HCT116 (cell line): ENCODE results near the gene OR4F6. TPM values are rescaled to one million over a fixed set of nuclear protein-coding genes. Genes with fewer than 3 reads are reported as not detected.

Experiments
- ATAC-seq: fragments of 200-7000 bp; cut with Tn5 transposase; 2 replicates; pipeline ENCODE4 v1.9.1; 2020; ENCODE audit warnings: mild to moderate bottlenecking, moderate library complexity
- BruUV-seq: library from RNA; stranded (reverse); fragments of 400-500 nt; replicated peaks from 2 replicates; lab custom pipeline; 2021; lab: Mats Ljungman, UMichigan
- CTCF ChIA-PET: fragments of 300-600 bp; sonication (Branson Sonifier 250); formaldehyde crosslinking; loops from one replicate; lab custom pipeline; 2021; ENCODE audit warnings: antibody characterized with exemption; lab: Charles Lee
- POLR2A ChIA-PET: fragments of 300-600, 350-600 bp; sonication (Branson Sonifier 250); formaldehyde crosslinking; loops from one replicate; lab custom pipeline; 2021; ENCODE audit warnings: antibody characterized with exemption; lab: Charles Lee
- RAD21 ChIA-PET, 2 experiments: fragments of 300-600 bp; sonication (Branson Sonifier 250); formaldehyde crosslinking; loops; one replicate each; lab custom pipeline; 2023; ENCODE audit warnings: low total read pairs in 2 of 2; ENCODE audit not compliant: uncharacterized antibody in 2 of 2, unreplicated experiment in 2 of 2, low non-redundant PET in 1 of 2; lab: Charles Lee
- DNase-seq: peaks from one replicate; pipeline ENCODE4 v3.0.0-alpha.2; 2010; ENCODE audit warnings: low read depth, low spot score
- H2AFZ ChIP-seq: fragments of 200-600 bp; shearing (Covaris generic), sonication (generic); 2 replicates; pipeline ENCODE4 v1.6.1; 2017; ENCODE audit warnings: low read depth, mixed run types, mixed read lengths, antibody characterized with exemption, low read length; ENCODE audit not compliant: poor library complexity, severe bottlenecking
- H3K27ac ChIP-seq: 2 replicates; pipeline ENCODE4 v1.5.1; 2012; ENCODE audit warnings: low read depth, low read length
- H3K27me3 ChIP-seq: fragments of 200-600 bp; sonication (generic); 2 replicates; pipeline ENCODE4 v1.6.1; 2016; ENCODE audit warnings: mixed run types, low read length, mixed read lengths; ENCODE audit not compliant: insufficient read depth
- H3K36me3 ChIP-seq, 2 experiments: fragments of 200-500 bp in 1 of 2; fragments of 200-600 bp in 1 of 2; sonication (Bioruptor generic) in 1 of 2; sonication (generic) in 1 of 2; 2 replicates each; pipeline versions ENCODE4 v1.5.1 to v1.6.1; 2014 to 2016; ENCODE audit warnings: low read length in 2 of 2, inconsistent platforms in 1 of 2, mixed read lengths in 1 of 2, mixed run types in 1 of 2; ENCODE audit not compliant: insufficient read depth in 2 of 2, control insufficient read depth in 1 of 2
- H3K4me1 ChIP-seq, 2 experiments: fragments of 200-600 bp in 1 of 2; sonication (generic) in 1 of 2; 2 replicates each; pipeline versions ENCODE4 v1.5.1 to v1.6.1; 2012 to 2017; ENCODE audit warnings: low read length in 2 of 2, inconsistent platforms in 1 of 2, mild to moderate bottlenecking in 1 of 2, mixed read lengths in 1 of 2, mixed run types in 1 of 2, moderate library complexity in 1 of 2; ENCODE audit not compliant: insufficient read depth in 2 of 2, control insufficient read depth in 1 of 2
- H3K4me2 ChIP-seq: fragments of 200-600 bp; sonication (generic); 2 replicates; pipeline ENCODE4 v1.6.1; 2017; ENCODE audit warnings: mixed run types, low read length, mixed read lengths
- H3K4me3 ChIP-seq, 2 experiments: fragments of 200-600 bp in 1 of 2; sonication (generic) in 1 of 2; replicated peaks in 1 of 2; 2 replicates each; pipeline ENCODE4 v1.5.1; 2011 to 2016; ENCODE audit warnings: low read length in 2 of 2, control low read depth in 1 of 2, low read depth in 1 of 2, mild to moderate bottlenecking in 1 of 2, mixed read lengths in 1 of 2, mixed run types in 1 of 2
- H3K79me2 ChIP-seq: fragments of 200-600 bp; sonication (generic); 2 replicates; pipeline ENCODE4 v1.6.1; 2017; ENCODE audit warnings: mild to moderate bottlenecking, mixed run types, low read length, moderate library complexity, mixed read lengths; ENCODE audit not compliant: insufficient read depth
- H3K9ac ChIP-seq: fragments of 200-600 bp; sonication (generic); 2 replicates; pipeline ENCODE4 v1.6.1; 2016; ENCODE audit warnings: low read length, mixed read lengths
- H3K9me2 ChIP-seq: fragments of 200-600 bp; sonication (generic), shearing (Covaris generic); 2 replicates; pipeline ENCODE4 v1.6.1; 2017; ENCODE audit warnings: mixed run types, mild to moderate bottlenecking, moderate library complexity; ENCODE audit not compliant: insufficient read depth
- H3K9me3 ChIP-seq, 2 experiments: fragments of 200-500 bp in 1 of 2; fragments of 200-600 bp in 1 of 2; sonication (Bioruptor generic) in 1 of 2; sonication (generic) in 1 of 2; 2 replicates each; pipeline ENCODE4 v1.6.1; 2014 to 2017; ENCODE audit warnings: low read length in 2 of 2, mixed read lengths in 2 of 2, inconsistent platforms in 1 of 2, low read depth in 1 of 2, mild to moderate bottlenecking in 1 of 2, mixed run types in 1 of 2, moderate library complexity in 1 of 2; ENCODE audit not compliant: control insufficient read depth in 1 of 2, insufficient read depth in 1 of 2
- H4K20me1 ChIP-seq: fragments of 200-600 bp; sonication (generic), shearing (Covaris generic); 2 replicates; pipeline ENCODE4 v1.6.1; 2017; ENCODE audit warnings: mixed run types, mild to moderate bottlenecking, moderate library complexity; ENCODE audit not compliant: insufficient read depth
- CEBPB ChIP-seq: IDR thresholded peaks from 2 replicates; pipeline ENCODE4 v1.6.1; 2012; ENCODE audit warnings: low read depth
- EGR1 ChIP-seq: IDR thresholded peaks from 2 replicates; pipeline ENCODE4 v1.6.1; 2012; ENCODE audit warnings: low read depth
- ELF1 ChIP-seq: IDR thresholded peaks from 2 replicates; pipeline ENCODE4 v1.6.1; 2012; ENCODE audit warnings: low read depth, borderline replicate concordance
- EZH2 ChIP-seq: fragments of 200-600 bp; sonication (generic); IDR thresholded peaks from 2 replicates; pipeline ENCODE4 v1.6.1; 2017; ENCODE audit warnings: antibody characterized with exemption, mixed run types
- FOSL1 ChIP-seq: IDR thresholded peaks from 2 replicates; pipeline ENCODE4 v1.6.1; 2012; ENCODE audit warnings: low read depth
- JUND ChIP-seq: IDR thresholded peaks from 2 replicates; pipeline ENCODE4 v1.6.1; 2012
- POLR2A ChIP-seq: IDR thresholded peaks from 2 replicates; pipeline ENCODE4 v1.7.0; 2011; ENCODE audit warnings: borderline replicate concordance; ENCODE audit not compliant: insufficient read depth, insufficient read length; ENCODE audit errors: extremely low read depth
- POLR2AphosphoS5 ChIP-seq: IDR thresholded peaks from 2 replicates; pipeline ENCODE4 v1.6.1; 2011; ENCODE audit warnings: mild to moderate bottlenecking, low read depth, low read length, moderate library complexity
- RAD21 ChIP-seq: IDR thresholded peaks from 2 replicates; pipeline ENCODE4 v1.6.1; 2012; ENCODE audit warnings: low read depth, mild to moderate bottlenecking
- SIN3A ChIP-seq: IDR thresholded peaks from 2 replicates; pipeline ENCODE4 v1.6.1; 2012; ENCODE audit warnings: low read depth
- SP1 ChIP-seq: IDR thresholded peaks from 2 replicates; pipeline ENCODE4 v1.6.1; 2012; ENCODE audit warnings: low read depth
- TCF7L2 ChIP-seq: IDR thresholded peaks from 2 replicates; pipeline ENCODE4 v1.7.0; 2011; ENCODE audit warnings: borderline replicate concordance, inconsistent platforms; ENCODE audit not compliant: insufficient read depth, insufficient read length; ENCODE audit errors: extremely low read depth
- YY1 ChIP-seq: IDR thresholded peaks from 2 replicates; pipeline ENCODE4 v1.6.1; 2011; ENCODE audit warnings: low read length, low read depth, moderate library complexity, mild to moderate bottlenecking; ENCODE audit not compliant: insufficient replicate concordance; ENCODE audit errors: extremely low read depth
- ZFX ChIP-seq: fragments of 450-650 bp; IDR thresholded peaks from 2 replicates; pipeline ENCODE4 v1.6.1; 2017
- ZNF274 ChIP-seq: fragments of 200-500 bp; sonication (Bioruptor generic); IDR thresholded peaks from 2 replicates; pipeline ENCODE4 v1.6.1; 2014; ENCODE audit warnings: mild to moderate bottlenecking, low read depth, low read length, inconsistent platforms
- intact Hi-C: fragments of 100-400 bp; cut with micrococcal nuclease; formaldehyde crosslinking; loops from 2 replicates; pipeline ENCODE4 v1.10.0; 2022
- total RNA-seq: library from RNA; stranded (reverse); gene quantifications from one replicate; pipeline ENCODE4 v1.2.1, GENCODE V29; 2021; ENCODE audit not compliant: unreplicated experiment
- TF ChIP-seq, protein P1 (sequence below): IDR thresholded peaks from 2 replicates; pipeline ENCODE4 v1.6.1; 2012
- TF ChIP-seq, protein P2 (sequence below): IDR thresholded peaks from 2 replicates; pipeline ENCODE4 v1.6.1; 2012
- TF ChIP-seq, protein P3 (sequence below), 3 experiments: fragments of 200-600 bp in 1 of 3; sonication (generic) in 1 of 3; IDR thresholded peaks in 2 of 3; conservative IDR thresholded peaks in 1 of 3; 2 replicates each; pipeline ENCODE4 v1.5.1; 2012 to 2017; ENCODE audit warnings: low read depth in 2 of 3, low read length in 2 of 3, antibody characterized with exemption in 1 of 3, borderline replicate concordance in 1 of 3, control low read depth in 1 of 3, mild to moderate bottlenecking in 1 of 3, mixed read lengths in 1 of 3, mixed run types in 1 of 3, moderate library complexity in 1 of 3; ENCODE audit not compliant: insufficient read depth in 1 of 3
- TF ChIP-seq, protein P4 (sequence below): IDR thresholded peaks from 2 replicates; pipeline ENCODE4 v1.6.1; 2011; ENCODE audit warnings: mild to moderate bottlenecking, low read length, moderate library complexity; ENCODE audit not compliant: insufficient replicate concordance; ENCODE audit errors: extremely low read depth

OR4F6 gene
- total RNA-seq, 1 experiment from 2014 or later = not detected

DNA sequence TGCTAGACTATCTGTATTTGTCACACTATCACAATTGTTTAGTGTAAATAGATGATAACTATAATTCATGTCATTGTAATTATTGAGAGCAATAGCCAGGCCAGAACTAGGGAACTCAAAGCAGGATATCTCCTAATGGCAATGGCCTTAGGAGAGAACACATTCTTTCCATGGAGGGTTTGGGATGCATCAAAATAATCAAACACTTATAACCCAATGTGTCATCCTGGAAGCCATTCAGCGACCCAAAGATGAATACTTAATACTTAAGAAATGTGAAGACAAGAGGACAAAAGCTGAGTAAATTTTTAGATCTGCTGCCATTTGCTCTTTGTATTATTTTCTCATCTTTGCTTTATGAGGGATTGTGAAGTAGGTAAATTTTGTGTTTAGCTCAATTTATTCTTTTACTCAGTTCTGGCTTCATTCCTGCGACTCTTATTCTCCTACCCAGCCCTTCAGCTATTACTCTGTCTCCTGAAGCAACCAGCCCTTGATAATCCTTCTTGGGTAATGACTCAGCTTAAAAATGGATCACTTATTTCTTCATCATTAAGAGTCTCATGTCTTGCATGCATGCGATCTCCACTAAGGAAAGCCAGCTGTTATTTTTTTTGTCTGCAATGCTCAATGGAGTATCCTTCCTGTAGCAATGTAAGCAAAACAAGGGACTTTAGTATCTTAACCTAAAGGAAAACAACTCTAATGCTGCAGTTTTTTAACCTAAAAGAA is 10.7 kb downstream of the OR4F6 start:
- no peak overlapping the region for H3K4me3 ChIP-seq
- BruUV-seq = no TSS peak
- no peak overlapping the region for H2AFZ ChIP-seq
- ATAC-seq (no peak), DNase-seq (no peak)
- TF ChIP-seq YY1 (no peak), POLR2A (no peak), EZH2 (no peak), EGR1 (no peak), TCF7L2 (no peak), ELF1 (no peak), SIN3A (no peak), RAD21 (no peak), FOSL1 (no peak), JUND (no peak), SP1 (no peak), POLR2AphosphoS5 (no peak), ZFX (no peak), CEBPB (no peak), ZNF274 (no peak)
- TF ChIP-seq, protein P1, sequence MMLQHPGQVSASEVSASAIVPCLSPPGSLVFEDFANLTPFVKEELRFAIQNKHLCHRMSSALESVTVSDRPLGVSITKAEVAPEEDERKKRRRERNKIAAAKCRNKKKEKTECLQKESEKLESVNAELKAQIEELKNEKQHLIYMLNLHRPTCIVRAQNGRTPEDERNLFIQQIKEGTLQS = no peak
- TF ChIP-seq, protein P2, sequence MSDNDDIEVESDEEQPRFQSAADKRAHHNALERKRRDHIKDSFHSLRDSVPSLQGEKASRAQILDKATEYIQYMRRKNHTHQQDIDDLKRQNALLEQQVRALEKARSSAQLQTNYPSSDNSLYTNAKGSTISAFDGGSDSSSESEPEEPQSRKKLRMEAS = no peak
- TF ChIP-seq, protein P3, sequence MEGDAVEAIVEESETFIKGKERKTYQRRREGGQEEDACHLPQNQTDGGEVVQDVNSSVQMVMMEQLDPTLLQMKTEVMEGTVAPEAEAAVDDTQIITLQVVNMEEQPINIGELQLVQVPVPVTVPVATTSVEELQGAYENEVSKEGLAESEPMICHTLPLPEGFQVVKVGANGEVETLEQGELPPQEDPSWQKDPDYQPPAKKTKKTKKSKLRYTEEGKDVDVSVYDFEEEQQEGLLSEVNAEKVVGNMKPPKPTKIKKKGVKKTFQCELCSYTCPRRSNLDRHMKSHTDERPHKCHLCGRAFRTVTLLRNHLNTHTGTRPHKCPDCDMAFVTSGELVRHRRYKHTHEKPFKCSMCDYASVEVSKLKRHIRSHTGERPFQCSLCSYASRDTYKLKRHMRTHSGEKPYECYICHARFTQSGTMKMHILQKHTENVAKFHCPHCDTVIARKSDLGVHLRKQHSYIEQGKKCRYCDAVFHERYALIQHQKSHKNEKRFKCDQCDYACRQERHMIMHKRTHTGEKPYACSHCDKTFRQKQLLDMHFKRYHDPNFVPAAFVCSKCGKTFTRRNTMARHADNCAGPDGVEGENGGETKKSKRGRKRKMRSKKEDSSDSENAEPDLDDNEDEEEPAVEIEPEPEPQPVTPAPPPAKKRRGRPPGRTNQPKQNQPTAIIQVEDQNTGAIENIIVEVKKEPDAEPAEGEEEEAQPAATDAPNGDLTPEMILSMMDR (IDR thresholded peaks at IDR 0.05 in 2 of 3, conservative IDR thresholded peaks at IDR 0.05 in 1 of 3; ENCODE audit: borderline replicate concordance in 1 of 3, insufficient read depth in 1 of 3, low read depth in 2 of 3, low read length in 2 of 3) = no peak
- TF ChIP-seq, protein P4, sequence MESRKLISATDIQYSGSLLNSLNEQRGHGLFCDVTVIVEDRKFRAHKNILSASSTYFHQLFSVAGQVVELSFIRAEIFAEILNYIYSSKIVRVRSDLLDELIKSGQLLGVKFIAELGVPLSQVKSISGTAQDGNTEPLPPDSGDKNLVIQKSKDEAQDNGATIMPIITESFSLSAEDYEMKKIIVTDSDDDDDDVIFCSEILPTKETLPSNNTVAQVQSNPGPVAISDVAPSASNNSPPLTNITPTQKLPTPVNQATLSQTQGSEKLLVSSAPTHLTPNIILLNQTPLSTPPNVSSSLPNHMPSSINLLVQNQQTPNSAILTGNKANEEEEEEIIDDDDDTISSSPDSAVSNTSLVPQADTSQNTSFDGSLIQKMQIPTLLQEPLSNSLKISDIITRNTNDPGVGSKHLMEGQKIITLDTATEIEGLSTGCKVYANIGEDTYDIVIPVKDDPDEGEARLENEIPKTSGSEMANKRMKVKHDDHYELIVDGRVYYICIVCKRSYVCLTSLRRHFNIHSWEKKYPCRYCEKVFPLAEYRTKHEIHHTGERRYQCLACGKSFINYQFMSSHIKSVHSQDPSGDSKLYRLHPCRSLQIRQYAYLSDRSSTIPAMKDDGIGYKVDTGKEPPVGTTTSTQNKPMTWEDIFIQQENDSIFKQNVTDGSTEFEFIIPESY = no peak
- H4K20me1 ChIP-seq = no peaks in the 10 kb centered on the region
- RAD21 ChIA-PET = no interaction called here
- no peaks in the 10 kb centered on the region for H3K4me1 ChIP-seq
- CTCF ChIA-PET = no interaction called here
- H3K27ac ChIP-seq = no peak overlapping the region
- H3K36me3 ChIP-seq = no peaks in the 10 kb centered on the region
- H3K79me2 ChIP-seq = no peaks in the 10 kb centered on the region
- H3K9ac ChIP-seq = no peak overlapping the region
- POLR2A ChIA-PET = no interaction called here
- H3K9me2 ChIP-seq = no peaks in the 10 kb centered on the region
- intact Hi-C loops = no loop called here
- H3K4me2 ChIP-seq = no peak overlapping the region
- H3K9me3 ChIP-seq = no peaks in the 10 kb centered on the region
- H3K27me3 ChIP-seq = peaks cover 11% of the 10 kb centered on the region
